Loucy (cell line): ENCODE results near the gene EVI5.

Experiments used
- EZH2phosphoT487 ChIP-seq: fragments of 200-600 bp; IDR thresholded peaks from 2 replicates; pipeline ENCODE4 v1.6.1; 2018; ENCODE audit warnings: antibody characterized with exemption, mild to moderate bottlenecking, moderate library complexity, borderline replicate concordance
- TF ChIP-seq, protein P1 (sequence below): fragments of 200-600 bp; sonication (generic); conservative IDR thresholded peaks from 2 replicates; pipeline ENCODE4 v1.5.1; 2014; ENCODE audit warnings: mild to moderate bottlenecking, antibody characterized with exemption, low read length

DNA sequence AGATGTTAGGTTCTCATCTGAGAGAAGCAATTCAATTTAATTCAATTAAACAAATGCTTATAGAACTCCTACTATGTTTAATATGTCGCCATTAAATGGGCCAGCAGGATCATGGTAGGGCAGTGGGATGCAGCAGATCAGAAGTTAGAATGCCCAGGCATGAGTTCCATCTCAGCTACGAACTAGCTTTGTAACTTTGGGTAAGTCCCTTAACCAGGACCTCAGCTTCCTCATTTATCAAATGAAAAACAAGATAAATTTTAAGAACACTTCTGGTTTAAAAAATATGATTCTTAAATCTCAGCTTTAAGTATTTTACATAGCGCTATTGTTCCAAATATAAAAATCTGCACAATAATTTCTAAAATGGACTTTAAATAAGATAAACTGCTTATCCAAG is 230.7 kb downstream of the EVI5 start:
- TF ChIP-seq, protein P1, sequence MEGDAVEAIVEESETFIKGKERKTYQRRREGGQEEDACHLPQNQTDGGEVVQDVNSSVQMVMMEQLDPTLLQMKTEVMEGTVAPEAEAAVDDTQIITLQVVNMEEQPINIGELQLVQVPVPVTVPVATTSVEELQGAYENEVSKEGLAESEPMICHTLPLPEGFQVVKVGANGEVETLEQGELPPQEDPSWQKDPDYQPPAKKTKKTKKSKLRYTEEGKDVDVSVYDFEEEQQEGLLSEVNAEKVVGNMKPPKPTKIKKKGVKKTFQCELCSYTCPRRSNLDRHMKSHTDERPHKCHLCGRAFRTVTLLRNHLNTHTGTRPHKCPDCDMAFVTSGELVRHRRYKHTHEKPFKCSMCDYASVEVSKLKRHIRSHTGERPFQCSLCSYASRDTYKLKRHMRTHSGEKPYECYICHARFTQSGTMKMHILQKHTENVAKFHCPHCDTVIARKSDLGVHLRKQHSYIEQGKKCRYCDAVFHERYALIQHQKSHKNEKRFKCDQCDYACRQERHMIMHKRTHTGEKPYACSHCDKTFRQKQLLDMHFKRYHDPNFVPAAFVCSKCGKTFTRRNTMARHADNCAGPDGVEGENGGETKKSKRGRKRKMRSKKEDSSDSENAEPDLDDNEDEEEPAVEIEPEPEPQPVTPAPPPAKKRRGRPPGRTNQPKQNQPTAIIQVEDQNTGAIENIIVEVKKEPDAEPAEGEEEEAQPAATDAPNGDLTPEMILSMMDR: no peak
- TF ChIP-seq EZH2phosphoT487: no peak
